Smooth muscle cell of the umbilical artery (primary cell): Measurements from ENCODE around the gene BBS9. TPM values are rescaled to one million over a fixed set of nuclear protein-coding genes. Genes with fewer than 3 reads are reported as not detected.

Source experiments
- total RNA-seq: library from RNA; depleted of rRNA; stranded (reverse); fragments of >200 nt; gene quantifications from 2 replicates; pipeline ENCODE4 v1.2.3, GENCODE V29; 2014

The BBS9 gene
- 29.4 and 30.0 TPM in 2 replicates for total RNA-seq

GRCh38 chr7:33128990-33129805, at the start of gene BBS9:
TSS of gene BBS9 (plus strand) at chr7:33129564. CDS start at chr7:33146253, 16,689 bp downstream.

GRCh38 chr7:33109005-33109757, 20.2 kb upstream of the BBS9 start, which contains the start of gene RP9:
TSS of gene RP9 (minus strand) at chr7:33109404. CDS start at chr7:33109372, 32 bp downstream.

Other genes starting within 250 kb of the BBS9 start
- 42.8 and 43.7 TPM in 2 replicates for gene KBTBD2, start 237.8 kb upstream of the BBS9 start, total RNA-seq
- 320 and 518 TPM in 2 replicates for gene FKBP9, start 172.1 kb upstream of the BBS9 start, total RNA-seq
- 12.2 and 15.1 TPM in 2 replicates for gene NT5C3A, start 66.8 kb upstream of the BBS9 start, total RNA-seq
- 6.5 and 7.7 TPM in 2 replicates for gene RP9, start 20.2 kb upstream of the BBS9 start, total RNA-seq